Measurements from ENCODE around the gene TOR4A.

DNA sequence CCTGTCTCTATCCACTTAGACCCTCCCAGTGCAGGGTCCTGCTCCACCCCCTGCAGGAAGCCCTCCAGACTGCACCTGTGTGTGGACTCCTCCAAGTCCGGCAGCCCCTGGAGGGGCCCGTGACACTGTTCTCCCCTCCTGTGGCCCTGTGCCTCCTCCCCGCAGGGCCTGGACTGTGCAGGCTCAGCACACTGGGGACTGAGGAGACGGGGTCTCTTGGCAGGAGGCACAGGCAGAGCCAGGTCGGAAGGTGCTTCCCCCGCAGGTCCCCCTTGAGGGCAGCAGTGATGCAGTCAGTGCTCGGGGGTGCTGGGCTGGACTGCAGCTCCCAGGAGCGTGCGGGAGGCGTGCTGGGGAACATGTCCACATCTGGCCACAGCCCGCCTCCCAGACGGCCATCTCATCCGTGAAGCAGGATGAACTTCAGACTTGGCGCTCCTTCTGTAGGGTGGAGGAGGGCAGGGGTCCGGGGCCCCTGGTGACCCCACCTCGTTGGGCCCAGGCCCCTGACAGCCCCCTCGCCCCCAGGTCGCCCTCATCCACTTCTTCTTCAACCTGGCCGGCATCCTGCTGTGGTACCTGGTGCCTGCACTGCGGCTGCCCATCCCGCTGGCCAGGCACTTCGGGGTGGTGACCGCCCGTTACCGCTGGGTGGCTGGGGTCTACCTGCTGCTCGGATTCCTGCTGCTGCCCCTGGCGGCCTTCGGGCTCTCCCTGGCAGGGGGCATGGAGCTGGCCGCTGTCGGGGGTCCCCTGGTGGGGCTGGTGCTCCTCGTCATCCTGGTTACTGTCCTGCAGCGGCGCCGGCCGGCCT is 41.9 kb upstream of the TOR4A start:
- TF ChIP-seq CTCF (IDR thresholded peaks at IDR 0.05; ENCODE audit: low read depth, low read length) (no peak), MAX (IDR thresholded peaks at IDR 0.05; ENCODE audit: low read depth, low read length) (no peak), POLR2A (IDR thresholded peaks at IDR 0.05; ENCODE audit: extremely low read depth, insufficient read length) (no peak), MYC (IDR thresholded peaks at IDR 0.05; ENCODE audit: low read depth, low read length) (no peak)
